ENCODE results near the gene HYAL2.
A peak's percentile ranks its signal among the peaks of the same experiment; 100 is the strongest.
"Not testable (repeated sequence)": the region's sequence is repeated elsewhere in the genome, so short reads cannot be mapped to it uniquely, and the experiment has no call there.

The HYAL2 gene

DNA sequence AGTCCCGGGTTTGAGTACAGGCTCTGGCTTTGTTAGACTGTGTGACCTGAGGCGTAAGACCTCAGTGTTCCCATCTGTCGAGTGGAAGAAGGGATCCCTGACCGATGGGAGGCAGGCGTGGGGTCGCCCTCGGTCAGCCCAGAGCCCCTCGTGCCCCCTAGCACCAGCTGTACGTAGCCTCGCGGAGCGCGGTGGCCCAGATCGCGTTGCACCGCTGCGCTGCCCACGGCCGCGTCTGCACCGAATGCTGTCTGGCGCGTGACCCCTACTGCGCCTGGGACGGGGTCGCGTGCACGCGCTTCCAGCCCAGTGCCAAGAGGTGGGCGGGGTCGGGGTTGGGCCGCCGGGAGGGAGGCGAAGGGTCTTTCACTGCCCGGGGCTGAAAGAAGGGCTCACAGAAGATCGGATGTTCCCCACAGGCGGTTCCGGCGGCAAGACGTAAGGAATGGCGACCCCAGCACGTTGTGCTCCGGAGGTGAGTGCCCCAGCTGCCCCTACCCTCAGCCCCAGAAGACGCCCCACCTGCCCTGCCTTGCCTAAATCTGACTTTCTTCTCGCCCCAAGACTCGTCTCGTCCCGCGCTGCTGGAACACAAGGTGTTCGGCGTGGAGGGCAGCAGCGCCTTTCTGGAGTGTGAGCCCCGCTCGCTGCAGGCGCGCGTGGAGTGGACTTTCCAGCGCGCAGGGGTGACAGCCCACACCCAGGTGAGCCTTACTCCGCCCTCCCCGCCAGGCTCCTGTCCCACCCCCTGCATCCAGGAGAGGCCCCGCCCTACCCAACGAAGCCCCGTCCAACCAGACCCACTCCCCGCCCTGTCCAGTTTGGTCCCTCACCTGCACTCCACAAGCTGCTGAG is 47.2 kb downstream of the HYAL2 start:
- DNase-seq: no peak
- H3K36me3 ChIP-seq: no peaks in the 10 kb centered on the region
- H3K27me3 ChIP-seq (ENCODE audit: insufficient read depth, low read depth, severe bottlenecking): peaks cover 6% of the 10 kb centered on the region
- no peak overlapping the region for H3K4me3 ChIP-seq (ENCODE audit: low read depth, low read length)
- H3K27ac ChIP-seq: no peak overlapping the region
- TF ChIP-seq, protein P1, sequence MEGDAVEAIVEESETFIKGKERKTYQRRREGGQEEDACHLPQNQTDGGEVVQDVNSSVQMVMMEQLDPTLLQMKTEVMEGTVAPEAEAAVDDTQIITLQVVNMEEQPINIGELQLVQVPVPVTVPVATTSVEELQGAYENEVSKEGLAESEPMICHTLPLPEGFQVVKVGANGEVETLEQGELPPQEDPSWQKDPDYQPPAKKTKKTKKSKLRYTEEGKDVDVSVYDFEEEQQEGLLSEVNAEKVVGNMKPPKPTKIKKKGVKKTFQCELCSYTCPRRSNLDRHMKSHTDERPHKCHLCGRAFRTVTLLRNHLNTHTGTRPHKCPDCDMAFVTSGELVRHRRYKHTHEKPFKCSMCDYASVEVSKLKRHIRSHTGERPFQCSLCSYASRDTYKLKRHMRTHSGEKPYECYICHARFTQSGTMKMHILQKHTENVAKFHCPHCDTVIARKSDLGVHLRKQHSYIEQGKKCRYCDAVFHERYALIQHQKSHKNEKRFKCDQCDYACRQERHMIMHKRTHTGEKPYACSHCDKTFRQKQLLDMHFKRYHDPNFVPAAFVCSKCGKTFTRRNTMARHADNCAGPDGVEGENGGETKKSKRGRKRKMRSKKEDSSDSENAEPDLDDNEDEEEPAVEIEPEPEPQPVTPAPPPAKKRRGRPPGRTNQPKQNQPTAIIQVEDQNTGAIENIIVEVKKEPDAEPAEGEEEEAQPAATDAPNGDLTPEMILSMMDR (IDR thresholded peaks at IDR 0.05; ENCODE audit: low read depth, low read length): no peak
- H3K9me3 ChIP-seq (ENCODE audit: severe bottlenecking): no peaks in the 10 kb centered on the region

DNA sequence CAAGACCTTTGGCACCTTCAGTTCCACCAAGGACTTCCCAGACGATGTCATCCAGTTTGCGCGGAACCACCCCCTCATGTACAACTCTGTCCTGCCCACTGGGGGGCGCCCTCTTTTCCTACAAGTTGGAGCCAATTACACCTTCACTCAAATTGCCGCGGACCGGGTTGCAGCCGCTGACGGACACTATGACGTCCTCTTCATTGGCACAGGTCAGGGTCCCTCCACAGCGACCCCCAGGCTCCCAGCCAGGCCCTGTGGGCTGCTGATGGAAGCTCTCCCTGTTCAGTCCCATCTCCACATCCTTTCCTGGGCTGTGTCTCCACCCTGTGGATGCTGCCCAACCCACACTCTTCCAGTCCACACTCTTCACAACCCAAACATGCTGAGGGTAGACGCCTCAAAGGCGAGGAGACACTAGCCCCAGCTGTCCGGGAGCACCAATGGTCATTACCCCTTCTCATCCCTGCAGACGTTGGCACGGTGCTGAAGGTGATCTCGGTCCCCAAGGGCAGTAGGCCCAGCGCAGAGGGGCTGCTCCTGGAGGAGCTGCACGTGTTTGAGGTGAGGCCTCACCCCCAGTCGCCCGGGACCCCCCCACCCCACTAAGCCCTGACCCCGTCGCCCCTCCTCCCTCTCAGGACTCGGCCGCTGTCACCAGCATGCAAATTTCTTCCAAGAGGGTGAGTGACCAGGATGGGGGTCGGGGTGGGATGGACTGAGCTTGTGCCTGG is 48.0 kb downstream of the HYAL2 start:
- TF ChIP-seq, protein P1 (IDR thresholded peaks at IDR 0.05; ENCODE audit: low read depth, low read length): peak; percentile 69
- H3K36me3 ChIP-seq: no peaks in the 10 kb centered on the region
- H3K9me3 ChIP-seq (ENCODE audit: severe bottlenecking): no peaks in the 10 kb centered on the region
- H3K4me3 ChIP-seq (ENCODE audit: low read depth, low read length): no peak overlapping the region
- H3K27me3 ChIP-seq (ENCODE audit: insufficient read depth, low read depth, severe bottlenecking): peaks cover 6% of the 10 kb centered on the region
- no peak overlapping the region for H3K27ac ChIP-seq
- DNase-seq: peak; percentile 81

- no peak for DNase-seq
- H3K9me3 ChIP-seq (ENCODE audit: severe bottlenecking): no peaks in the 10 kb centered on the region
- H3K36me3 ChIP-seq: no peaks in the 10 kb centered on the region
- no peak overlapping the region for H3K27ac ChIP-seq
- TF ChIP-seq, protein P1 (IDR thresholded peaks at IDR 0.05; ENCODE audit: low read depth, low read length): no peak
- no peak overlapping the region for H3K4me3 ChIP-seq (ENCODE audit: low read depth, low read length)
- peaks cover 6% of the 10 kb centered on the region for H3K27me3 ChIP-seq (ENCODE audit: insufficient read depth, low read depth, severe bottlenecking)
Measured at GRCh38 chr3:50273689-50274065, 48.9 kb downstream of the HYAL2 start.

DNA sequence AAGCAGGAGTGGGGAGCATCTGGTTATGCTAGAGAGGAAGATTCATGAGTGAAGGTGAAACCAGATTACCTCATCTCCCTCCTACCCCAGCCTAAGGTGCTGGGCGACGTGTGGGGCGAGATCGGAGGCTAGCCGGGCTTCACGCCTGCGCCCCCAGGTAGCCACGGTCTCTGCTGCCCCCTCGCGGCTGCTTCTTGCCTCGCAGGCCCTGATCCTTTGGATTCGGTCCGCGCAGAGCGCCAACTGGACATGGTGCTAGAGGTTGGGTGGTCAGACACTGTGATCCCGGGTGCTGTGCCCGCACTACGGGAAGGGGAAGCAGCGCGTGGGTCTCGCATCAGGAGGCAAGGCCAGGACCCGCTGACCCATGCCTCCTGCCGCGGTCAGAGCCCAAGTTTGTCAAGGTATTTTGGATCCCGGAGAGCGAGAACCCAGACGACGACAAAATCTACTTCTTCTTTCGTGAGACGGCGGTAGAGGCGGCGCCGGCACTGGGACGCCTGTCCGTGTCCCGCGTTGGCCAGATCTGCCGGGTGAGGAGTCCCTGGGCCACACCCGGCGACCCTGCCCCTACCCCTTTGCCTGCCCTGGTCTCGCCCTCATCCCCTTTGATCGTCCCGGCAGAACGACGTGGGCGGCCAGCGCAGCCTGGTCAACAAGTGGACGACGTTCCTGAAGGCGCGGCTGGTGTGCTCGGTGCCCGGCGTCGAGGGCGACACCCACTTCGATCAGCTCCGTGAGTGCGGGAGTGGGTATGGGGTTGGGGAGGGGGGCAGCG is 49.4 kb downstream of the HYAL2 start:
- Histone ChIP-seq H3K4me3 (ENCODE audit: low read depth, low read length) (no peak overlapping the region), H3K36me3 (no peaks in the 10 kb centered on the region), H3K27me3 (ENCODE audit: insufficient read depth, low read depth, severe bottlenecking) (peaks cover 6% of the 10 kb centered on the region), H3K9me3 (ENCODE audit: severe bottlenecking) (no peaks in the 10 kb centered on the region), H3K27ac (no peak overlapping the region)
- DNase-seq: peak; percentile 85
- TF ChIP-seq, protein P1 (IDR thresholded peaks at IDR 0.05; ENCODE audit: low read depth, low read length): peak; percentile 98

- not testable (repeated sequence) for H3K27ac ChIP-seq; H3K36me3 ChIP-seq; H3K27me3 ChIP-seq (ENCODE audit: insufficient read depth, low read depth, severe bottlenecking); DNase-seq; H3K9me3 ChIP-seq (ENCODE audit: severe bottlenecking); H3K4me3 ChIP-seq (ENCODE audit: low read depth, low read length)
Measured at GRCh38 chr3:50272538-50272910, 50.0 kb downstream of the HYAL2 start.

All from WERI-Rb-1 (cell line).